ENCODE measurements around the gene MGAT1. TPM values are rescaled to one million over a fixed set of nuclear protein-coding genes. Genes with fewer than 3 reads are reported as not detected.

The MGAT1 gene
- total RNA-seq, 6 experiments from 2014 or later = 99.7 to 136 (median 106) TPM

- 56% methylated on average over 13 of the region's 13 CpGs for WGBS (ENCODE audit: insufficient coverage, low coverage, low lambda C conversion rate, missing lambda C conversion rate)
- peak; percentile 52 to 72 (median 62) for ATAC-seq
- peak overlapping the region; percentile 46 to 98 (median 93) for H3K27ac ChIP-seq
- TF ChIP-seq CTCF (IDR thresholded peaks at IDR 0.05) (no peak), POLR2A (IDR thresholded peaks at IDR 0.05) (peak; percentile 45)
- H3K27me3 ChIP-seq = no peaks in the 10 kb centered on the region
- H3K9me3 ChIP-seq = no peaks in the 10 kb centered on the region
- DNase-seq = peak in 2 of 3 donors; percentile 67 to 71
- no peaks in the 10 kb centered on the region for H3K4me1 ChIP-seq
- intact Hi-C loops (cut with DNase I) = no loop called here
- H3K4me3 ChIP-seq = no peak overlapping the region
- no peaks in the 10 kb centered on the region for H3K36me3 ChIP-seq
Observed at GRCh38 chr5:180816608-180817534, 14.3 kb upstream of the MGAT1 start.

- intact Hi-C loops (cut with DNase I) = no loop called here
- peaks cover 0 to 8% (median 0%) of the 10 kb centered on the region in 4 donors for H3K4me1 ChIP-seq
- no peak for DNase-seq
- ATAC-seq = peak in 3 of 4 donors; percentile 18 to 22 (median 22)
- H3K36me3 ChIP-seq = no peaks in the 10 kb centered on the region
- H3K27ac ChIP-seq = peak overlapping the region; percentile 46 to 98 (median 93)
- H3K4me3 ChIP-seq = peak overlapping the region; percentile 17 to 39 (median 27)
- TF ChIP-seq CTCF (IDR thresholded peaks at IDR 0.05) = no peak
- TF ChIP-seq POLR2A (IDR thresholded peaks at IDR 0.05) = peak; percentile 73
- WGBS (ENCODE audit: insufficient coverage, low coverage, low lambda C conversion rate, missing lambda C conversion rate) = 48% methylated on average over 9 of the region's 9 CpGs
- H3K9me3 ChIP-seq = no peaks in the 10 kb centered on the region
- no peaks in the 10 kb centered on the region for H3K27me3 ChIP-seq
Observed at GRCh38 chr5:180815293-180815917, 12.8 kb upstream of the MGAT1 start.

GRCh38 chr5:180813420-180813819 lies 10.8 kb upstream of the MGAT1 start:
- ATAC-seq = no peak
- H3K9me3 ChIP-seq = no peaks in the 10 kb centered on the region
- H3K4me1 ChIP-seq = peaks cover 0 to 17% (median 2%) of the 10 kb centered on the region in 4 donors
- WGBS (ENCODE audit: insufficient coverage, low coverage, low lambda C conversion rate, missing lambda C conversion rate) = 49% methylated on average over 5 of the region's 5 CpGs
- H3K4me3 ChIP-seq = peak overlapping the region; percentile 17 to 39 (median 27)
- intact Hi-C loops (cut with DNase I) = no loop called here
- H3K27ac ChIP-seq = peak overlapping the region; percentile 46 to 98 (median 93)
- no peaks in the 10 kb centered on the region for H3K36me3 ChIP-seq
- peak in 2 of 4 donors; percentile 9 to 15 for TF ChIP-seq CTCF (IDR thresholded peaks at IDR 0.05)
- TF ChIP-seq POLR2A (IDR thresholded peaks at IDR 0.05) = no peak
- H3K27me3 ChIP-seq = no peaks in the 10 kb centered on the region
- no peak for DNase-seq

GRCh38 chr5:180811623-180812124 lies 9.1 kb upstream of the MGAT1 start:
- ATAC-seq = no peak
- Histone ChIP-seq H3K36me3 (no peaks in the 10 kb centered on the region), H3K4me1 (peaks cover 0 to 31% (median 5%) of the 10 kb centered on the region in 4 donors), H3K4me3 (peak overlapping the region; percentile 54 to 82 (median 80)), H3K9me3 (no peaks in the 10 kb centered on the region), H3K27ac (peak overlapping the region; percentile 93 to 98 (median 93)), H3K27me3 (no peaks in the 10 kb centered on the region)
- TF ChIP-seq POLR2A (IDR thresholded peaks at IDR 0.05) = no peak
- TF ChIP-seq CTCF (IDR thresholded peaks at IDR 0.05) = no peak
- intact Hi-C loops (cut with DNase I) = no loop called here
- WGBS (ENCODE audit: insufficient coverage, low coverage, low lambda C conversion rate, missing lambda C conversion rate) = 54% methylated on average over 6 of the region's 10 CpGs
- DNase-seq = peak in 1 of 3 donors; percentile 44
